HG03095 (cell line): ENCODE measurements around the gene C1orf35.
A peak's percentile ranks its signal among the peaks of the same experiment; 100 is the strongest.

Source experiments
- ATAC-seq: cut with Tn5 transposase; IDR thresholded peaks from one replicate; pipeline ENCODE4 v1.9.1; 2021; ENCODE audit warnings: moderate library complexity; ENCODE audit not compliant: unreplicated experiment

The C1orf35 gene

GRCh38 chr1:228102791-228103620 lies at the start of gene C1orf35:
TSS of gene C1orf35 (minus strand) at chr1:228103325. CDS start at chr1:228103227, 98 bp downstream.
- peak; percentile 52 for ATAC-seq

GRCh38 chr1:228152918-228153258 lies 49.8 kb upstream of the C1orf35 start:
- ATAC-seq: no peak

GRCh38 chr1:228152097-228152917 lies 49.2 kb upstream of the C1orf35 start:
- ATAC-seq: no peak

DNA sequence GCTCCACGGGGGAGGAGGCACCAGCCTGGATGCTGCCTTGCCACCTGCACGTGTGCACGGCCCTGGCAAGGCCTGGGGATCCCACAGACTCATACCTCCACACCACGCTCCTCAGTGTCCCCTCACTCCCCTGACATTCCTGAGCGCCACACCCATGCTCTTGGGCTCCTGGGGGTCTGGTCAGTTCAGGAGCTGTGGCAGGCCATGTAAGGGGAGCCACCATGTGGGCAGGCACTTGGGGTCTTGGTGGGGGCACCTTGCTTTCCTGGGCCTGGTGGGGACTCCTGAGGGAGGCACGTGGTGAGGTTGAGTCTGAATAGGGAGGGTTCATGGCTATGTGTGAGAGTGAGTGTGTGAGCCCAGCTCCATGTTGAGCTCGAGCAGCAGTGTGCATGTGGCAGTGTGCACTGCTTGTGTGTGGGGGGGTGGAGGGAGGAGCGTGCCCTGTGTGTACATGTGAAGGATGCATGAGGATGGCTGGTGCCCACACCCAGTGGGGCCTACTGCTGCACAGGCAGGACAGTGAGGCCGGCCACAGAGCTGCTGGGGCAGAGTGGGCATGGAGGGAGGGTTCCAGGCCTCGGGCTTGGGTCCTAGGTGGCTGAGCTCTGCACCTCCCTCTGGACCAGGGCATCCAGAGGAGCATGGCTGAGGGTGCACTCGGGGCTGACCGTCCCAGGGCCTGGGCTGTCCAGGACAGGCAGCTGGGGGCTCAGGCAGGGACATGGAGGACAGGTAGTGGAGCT lies 48.2 kb upstream of the C1orf35 start:
- no peak for ATAC-seq

- ATAC-seq: no peak
Observed at GRCh38 chr1:228150461-228151179, 47.5 kb upstream of the C1orf35 start.

DNA sequence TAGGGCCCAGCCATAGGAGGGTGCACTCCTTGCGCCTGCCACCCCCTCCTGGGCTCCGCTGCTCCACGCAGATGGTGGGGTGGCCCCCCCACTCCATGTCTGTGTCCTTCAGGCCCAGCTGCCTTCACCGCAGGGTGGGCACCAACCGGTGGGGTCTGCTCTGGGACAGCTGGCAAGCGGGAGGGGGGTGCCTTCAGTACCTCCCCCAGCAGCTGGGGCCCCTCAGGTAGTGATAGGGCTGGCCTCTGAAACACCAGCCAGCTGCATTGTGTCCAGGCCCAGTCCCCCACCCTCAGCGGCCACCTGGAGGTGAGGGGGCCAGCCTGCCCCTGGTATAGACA lies 47.0 kb upstream of the C1orf35 start:
- ATAC-seq: no peak

DNA sequence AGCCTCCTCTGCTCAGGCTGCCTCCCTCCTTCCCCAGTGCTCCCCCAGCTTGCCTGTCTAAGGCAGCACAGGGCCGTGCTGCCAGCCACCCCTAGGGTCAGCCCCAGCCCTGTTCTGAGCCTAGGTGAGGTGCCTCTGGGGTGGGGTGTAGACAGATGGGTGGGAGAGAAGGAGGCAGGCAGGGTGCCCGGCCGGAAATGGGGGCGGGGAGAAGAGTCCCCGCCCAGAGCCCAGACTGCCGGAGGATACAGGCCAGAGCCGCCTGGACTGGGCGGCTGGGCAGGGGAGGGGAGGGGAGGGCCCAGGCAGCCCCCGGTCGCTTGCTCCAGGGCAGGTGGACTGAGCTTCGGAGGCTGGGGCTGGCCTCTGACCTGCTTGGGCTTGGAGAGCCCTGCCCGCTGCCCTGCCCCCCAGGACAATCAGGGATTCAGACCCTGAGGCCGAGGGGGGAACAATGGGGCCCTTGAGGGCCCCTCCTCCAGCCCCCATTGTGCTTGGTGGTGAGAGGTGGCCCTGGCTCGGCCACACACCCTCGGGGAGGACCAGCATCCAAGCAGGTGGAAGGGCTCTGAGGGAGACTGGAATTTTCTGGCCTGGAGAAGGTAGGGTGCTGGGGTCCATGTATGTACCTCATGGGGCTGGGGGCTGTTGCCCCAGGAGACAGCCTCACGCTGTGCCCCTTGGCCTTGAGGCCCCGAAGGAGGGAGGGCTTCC lies 46.4 kb upstream of the C1orf35 start, which contains the start of gene GJC2:
TSS of gene GJC2 (plus strand) at position 525 of the 714 bp plus-strand sequence. CDS start 7,829 bp downstream, outside the sequence.
- no peak for ATAC-seq

DNA sequence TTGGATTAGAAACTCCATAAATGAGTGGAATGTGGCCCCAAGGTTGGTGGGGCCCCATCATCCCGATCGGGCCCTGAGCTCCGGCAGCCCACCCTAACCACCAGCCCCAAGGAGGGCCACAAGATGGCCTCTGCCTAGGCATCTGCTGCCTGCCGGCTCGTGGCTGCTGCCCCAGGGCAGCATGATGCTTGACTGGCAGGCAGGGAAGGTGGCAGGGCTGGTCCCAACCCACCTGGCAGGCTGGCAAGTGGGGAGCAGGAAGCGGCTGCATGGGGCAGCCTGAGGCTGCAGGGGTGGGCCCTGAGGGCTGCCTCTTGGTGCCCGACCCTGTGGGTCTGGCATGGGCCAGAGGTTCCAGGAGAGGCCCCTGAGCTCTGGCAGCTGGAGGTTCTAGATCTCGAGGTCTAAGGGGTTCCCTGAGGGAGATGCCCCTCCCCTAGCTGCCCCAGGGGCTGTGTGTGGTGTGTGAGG lies 45.8 kb upstream of the C1orf35 start:
- no peak for ATAC-seq

DNA sequence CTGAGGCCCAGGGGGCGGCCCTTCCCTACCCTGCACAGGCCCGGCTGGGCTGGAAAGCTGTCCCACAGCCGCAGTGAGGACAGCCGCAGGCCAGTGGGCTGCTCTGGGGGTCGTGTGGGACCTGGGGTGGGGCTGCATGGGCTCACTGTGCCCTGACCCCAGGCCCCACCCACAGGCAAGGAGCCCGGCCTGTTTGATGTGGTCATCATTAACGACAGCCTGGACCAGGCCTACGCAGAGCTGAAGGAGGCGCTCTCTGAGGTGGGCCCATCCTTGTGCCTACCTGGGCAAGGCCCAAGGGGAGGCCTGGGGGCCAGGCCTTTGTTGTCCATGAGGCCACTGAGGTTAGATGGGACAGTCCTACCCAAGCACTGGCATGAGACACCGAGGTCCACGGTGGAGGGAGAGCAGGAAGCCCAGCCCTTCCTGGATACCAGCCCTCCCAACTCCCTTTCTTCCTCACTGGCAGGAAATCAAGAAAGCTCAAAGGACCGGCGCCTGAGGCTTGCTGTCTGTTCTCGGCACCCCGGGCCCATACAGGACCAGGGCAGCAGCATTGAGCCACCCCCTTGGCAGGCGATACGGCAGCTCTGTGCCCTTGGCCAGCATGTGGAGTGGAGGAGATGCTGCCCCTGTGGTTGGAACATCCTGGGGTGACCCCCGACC lies 45.2 kb upstream of the C1orf35 start:
- ATAC-seq: no peak

- no peak for ATAC-seq
Observed at GRCh38 chr1:228147768-228148167, 44.6 kb upstream of the C1orf35 start.

- ATAC-seq: no peak
Observed at GRCh38 chr1:228147151-228147693, 44.1 kb upstream of the C1orf35 start.

- ATAC-seq: no peak
Observed at GRCh38 chr1:228146417-228147150, 43.5 kb upstream of the C1orf35 start.

DNA sequence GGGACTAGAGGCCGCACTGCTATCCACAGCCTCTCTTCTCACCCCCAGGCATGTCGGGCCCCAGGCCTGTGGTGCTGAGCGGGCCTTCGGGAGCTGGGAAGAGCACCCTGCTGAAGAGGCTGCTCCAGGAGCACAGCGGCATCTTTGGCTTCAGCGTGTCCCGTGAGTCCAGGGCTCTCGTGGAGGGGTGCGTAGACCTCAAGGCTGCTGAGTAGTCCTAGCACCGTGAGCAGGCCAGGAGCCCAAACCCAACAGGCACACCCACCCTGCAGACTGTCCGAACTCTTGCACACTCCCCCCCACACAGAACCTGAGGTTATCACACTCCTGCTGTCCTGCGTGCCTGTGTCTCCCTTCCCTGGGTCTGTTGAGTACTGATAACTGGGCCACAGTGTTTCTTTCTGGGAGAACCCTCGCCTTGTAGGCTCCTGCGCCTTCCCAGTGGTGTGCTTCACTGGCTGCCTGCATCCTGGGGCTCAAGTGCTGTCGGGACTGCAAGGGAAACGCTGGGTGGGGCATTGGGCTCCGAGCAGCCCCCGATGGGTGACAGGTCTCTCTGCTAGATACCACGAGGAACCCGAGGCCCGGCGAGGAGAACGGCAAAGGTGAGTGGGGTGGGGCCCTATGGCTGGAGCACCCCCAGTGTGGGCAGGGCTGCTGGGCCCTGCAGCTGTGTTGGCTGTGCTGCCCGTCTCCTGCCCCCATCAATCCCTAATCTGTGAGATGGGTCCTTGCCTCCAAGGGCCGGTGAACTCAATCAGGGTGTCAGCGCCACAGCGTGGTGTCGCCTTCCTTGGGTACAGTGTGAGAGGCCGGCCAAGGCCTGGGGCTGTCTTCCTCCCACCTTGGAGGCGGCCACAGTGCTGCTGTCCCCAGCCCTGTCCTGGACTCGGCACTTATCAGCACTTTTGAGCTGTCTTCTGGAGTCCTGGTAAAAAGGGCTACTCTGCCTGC lies 42.6 kb upstream of the C1orf35 start:
- ATAC-seq: no peak

DNA sequence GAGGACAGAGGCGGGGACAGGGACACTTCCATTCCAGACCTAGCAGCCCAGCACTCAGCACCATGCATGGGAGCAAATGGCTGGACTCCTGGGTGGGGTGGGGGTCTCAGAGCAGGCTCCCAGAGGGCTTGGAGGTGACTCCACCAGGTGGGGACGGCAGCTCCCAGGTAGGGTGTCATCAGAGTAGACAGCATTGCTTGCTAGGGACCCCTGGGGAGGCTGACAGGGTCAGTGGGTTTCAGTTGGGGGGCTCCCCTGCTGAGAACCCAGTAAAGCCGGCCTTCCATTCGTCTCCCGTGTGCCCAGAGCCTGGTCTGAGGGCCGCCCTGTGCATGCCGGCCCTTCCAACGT lies 41.8 kb upstream of the C1orf35 start:
- ATAC-seq: no peak

DNA sequence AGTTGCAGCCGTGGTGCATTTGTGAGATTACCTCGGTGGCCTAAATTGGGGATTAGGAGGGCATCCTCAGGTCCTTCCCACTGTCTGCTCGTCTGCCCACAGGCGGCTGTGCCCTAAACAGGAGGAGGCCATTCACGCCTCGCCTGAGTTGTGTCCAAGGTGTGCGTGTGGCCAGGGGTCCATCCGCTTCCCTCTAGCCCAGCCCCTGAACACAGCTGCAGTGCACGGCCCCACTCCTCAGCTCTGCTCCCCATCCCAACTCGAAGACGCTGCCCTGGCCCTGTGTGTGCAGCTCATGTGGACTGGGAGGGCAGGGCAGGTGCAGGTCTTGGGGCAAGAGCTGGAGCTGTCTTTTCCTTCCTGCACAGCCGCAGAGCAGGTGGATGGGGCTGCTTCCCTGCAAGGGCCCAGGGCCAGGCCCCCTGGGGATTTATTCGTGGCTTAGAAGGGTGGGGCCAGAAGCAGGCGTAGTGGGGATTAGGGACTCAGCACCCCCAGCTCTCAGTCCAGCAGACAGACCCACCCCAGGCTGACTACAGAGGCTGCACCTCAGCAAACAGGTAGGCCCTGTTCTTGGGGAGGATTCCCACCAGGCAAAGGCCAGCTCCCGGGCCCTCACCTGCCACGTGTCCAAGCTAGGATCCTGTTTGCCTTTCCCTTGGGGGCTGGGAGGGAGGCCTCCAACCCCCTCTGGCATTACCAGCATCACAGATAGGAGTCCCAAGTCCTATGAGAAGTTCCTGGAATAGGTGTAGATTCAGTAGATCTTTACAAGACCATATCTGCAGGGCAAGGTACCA lies 41.3 kb upstream of the C1orf35 start:
- no peak for ATAC-seq

- ATAC-seq: no peak
Observed at GRCh38 chr1:228143480-228144192, 40.5 kb upstream of the C1orf35 start.
